ENCODE results near the gene RHOH. TPM values are rescaled to one million over a fixed set of nuclear protein-coding genes. Genes with fewer than 3 reads are reported as not detected.

RHOH gene
- total and polyA plus RNA-seq, 8 donors = 0.29 to 10.1 (median 0.78) TPM

DNA sequence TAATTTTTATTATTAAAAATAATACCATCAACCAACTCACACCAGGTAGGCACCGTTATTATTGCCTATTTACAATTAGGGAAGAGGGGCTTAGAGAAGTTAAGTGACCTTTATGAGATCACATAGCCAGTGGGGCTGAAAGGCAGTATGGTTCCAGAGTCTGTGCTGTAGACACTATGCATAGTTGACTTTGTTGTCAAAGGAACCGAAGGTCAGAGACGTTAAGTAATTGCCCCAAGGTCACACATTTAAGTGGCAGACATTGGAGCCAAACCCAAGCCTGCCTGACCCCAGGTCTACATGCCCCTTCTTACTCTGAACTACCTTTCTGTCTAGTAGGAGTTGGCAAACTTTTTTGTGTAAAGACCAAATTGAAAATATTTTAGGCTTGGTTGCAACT, 36.4 kb downstream of the RHOH start:
- no peaks in the 10 kb centered on the region for H3K36me3 ChIP-seq
- H3K9me3 ChIP-seq = no peaks in the 10 kb centered on the region
- intact Hi-C loops (cut with DNase I) = no loop called here
- no peak for DNase-seq
- no peak overlapping the region for H3K4me3 ChIP-seq
- TF ChIP-seq, protein P1, sequence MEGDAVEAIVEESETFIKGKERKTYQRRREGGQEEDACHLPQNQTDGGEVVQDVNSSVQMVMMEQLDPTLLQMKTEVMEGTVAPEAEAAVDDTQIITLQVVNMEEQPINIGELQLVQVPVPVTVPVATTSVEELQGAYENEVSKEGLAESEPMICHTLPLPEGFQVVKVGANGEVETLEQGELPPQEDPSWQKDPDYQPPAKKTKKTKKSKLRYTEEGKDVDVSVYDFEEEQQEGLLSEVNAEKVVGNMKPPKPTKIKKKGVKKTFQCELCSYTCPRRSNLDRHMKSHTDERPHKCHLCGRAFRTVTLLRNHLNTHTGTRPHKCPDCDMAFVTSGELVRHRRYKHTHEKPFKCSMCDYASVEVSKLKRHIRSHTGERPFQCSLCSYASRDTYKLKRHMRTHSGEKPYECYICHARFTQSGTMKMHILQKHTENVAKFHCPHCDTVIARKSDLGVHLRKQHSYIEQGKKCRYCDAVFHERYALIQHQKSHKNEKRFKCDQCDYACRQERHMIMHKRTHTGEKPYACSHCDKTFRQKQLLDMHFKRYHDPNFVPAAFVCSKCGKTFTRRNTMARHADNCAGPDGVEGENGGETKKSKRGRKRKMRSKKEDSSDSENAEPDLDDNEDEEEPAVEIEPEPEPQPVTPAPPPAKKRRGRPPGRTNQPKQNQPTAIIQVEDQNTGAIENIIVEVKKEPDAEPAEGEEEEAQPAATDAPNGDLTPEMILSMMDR (IDR thresholded peaks at IDR 0.05) = no peak
- no peak overlapping the region for H3K27ac ChIP-seq
- peaks cover 0 to 17% of the 10 kb centered on the region in 2 donors for H3K4me1 ChIP-seq
- no peaks in the 10 kb centered on the region for H3K27me3 ChIP-seq
- ATAC-seq = no peak

GRCh38 chr4:40234519-40235039, 37.7 kb downstream of the RHOH start:
- Histone ChIP-seq H3K9me3 (no peaks in the 10 kb centered on the region), H3K27me3 (no peaks in the 10 kb centered on the region), H3K36me3 (no peaks in the 10 kb centered on the region), H3K4me1 (peaks cover 0 to 26% of the 10 kb centered on the region in 2 donors), H3K4me3 (no peak overlapping the region), H3K27ac (no peak overlapping the region)
- intact Hi-C loops (cut with DNase I) = no loop called here
- ATAC-seq (no peak), DNase-seq (no peak)
- TF ChIP-seq, protein P1 (IDR thresholded peaks at IDR 0.05) = no peak

DNA sequence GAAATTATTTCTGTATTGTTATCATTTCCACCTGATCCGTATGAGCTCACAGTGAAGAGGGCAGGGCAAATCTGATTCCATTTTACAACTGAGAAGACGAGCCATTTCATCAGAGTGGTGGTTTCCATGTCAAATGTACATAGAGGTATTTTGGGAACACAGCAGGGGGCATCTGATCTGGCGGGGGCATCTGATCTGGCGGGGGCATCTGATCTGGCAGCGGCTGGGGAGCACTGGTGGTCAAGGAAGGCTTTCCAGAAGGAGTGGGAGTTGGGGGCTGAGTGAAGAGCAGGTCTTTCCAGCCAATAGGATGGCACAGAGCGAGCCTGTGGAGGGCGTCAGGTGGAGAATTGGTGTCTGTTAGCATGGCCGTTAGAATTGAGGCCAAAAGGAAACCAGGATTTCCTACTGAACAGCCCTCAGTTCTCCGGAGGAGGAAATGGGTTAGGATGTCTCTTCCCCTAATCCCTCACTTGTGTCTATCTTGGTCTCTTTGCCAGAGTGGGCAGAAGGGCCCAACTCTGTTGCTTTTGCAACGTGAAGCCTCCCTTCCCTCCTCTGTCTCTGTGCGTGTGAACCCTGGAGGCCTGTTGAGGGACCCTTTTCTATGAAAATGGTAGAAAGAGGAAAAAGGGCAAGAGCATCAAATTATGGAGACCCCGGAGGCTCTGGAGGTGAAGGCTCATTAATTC, 41.3 kb downstream of the RHOH start:
- TF ChIP-seq, protein P1 (IDR thresholded peaks at IDR 0.05) = no peak
- Histone ChIP-seq H3K4me3 (peak overlapping the region in 1 of 2 donors; percentile 6), H3K27me3 (no peaks in the 10 kb centered on the region), H3K9me3 (no peaks in the 10 kb centered on the region), H3K36me3 (peaks cover 0 to under 1% of the 10 kb centered on the region in 2 donors), H3K27ac (peak overlapping the region in 1 of 2 donors; percentile 88), H3K4me1 (peaks cover 0 to 48% of the 10 kb centered on the region in 2 donors)
- intact Hi-C loops (cut with DNase I) = no loop called here
- DNase-seq = no peak
- no peak for ATAC-seq

- no peaks in the 10 kb centered on the region for H3K9me3 ChIP-seq
- no peaks in the 10 kb centered on the region for H3K27me3 ChIP-seq
- H3K36me3 ChIP-seq = peaks cover 0 to 8% of the 10 kb centered on the region in 2 donors
- DNase-seq (peak in 1 of 4 donors; percentile 44), ATAC-seq (peak; percentile 49)
- intact Hi-C loops (cut with DNase I) = no loop called here
- H3K4me3 ChIP-seq = peak overlapping the region in 1 of 2 donors; percentile 6
- H3K4me1 ChIP-seq = peaks cover 0 to 54% of the 10 kb centered on the region in 2 donors
- TF ChIP-seq, protein P1 (IDR thresholded peaks at IDR 0.05) = no peak
- peak overlapping the region in 1 of 2 donors; percentile 88 for H3K27ac ChIP-seq
These were observed 42.1 kb downstream of the RHOH start for GRCh38 chr4:40238700-40239548.
